ENCODE results near the gene NDNF.
A peak's percentile ranks its signal among the peaks of the same experiment; 100 is the strongest.

NDNF gene

DNA sequence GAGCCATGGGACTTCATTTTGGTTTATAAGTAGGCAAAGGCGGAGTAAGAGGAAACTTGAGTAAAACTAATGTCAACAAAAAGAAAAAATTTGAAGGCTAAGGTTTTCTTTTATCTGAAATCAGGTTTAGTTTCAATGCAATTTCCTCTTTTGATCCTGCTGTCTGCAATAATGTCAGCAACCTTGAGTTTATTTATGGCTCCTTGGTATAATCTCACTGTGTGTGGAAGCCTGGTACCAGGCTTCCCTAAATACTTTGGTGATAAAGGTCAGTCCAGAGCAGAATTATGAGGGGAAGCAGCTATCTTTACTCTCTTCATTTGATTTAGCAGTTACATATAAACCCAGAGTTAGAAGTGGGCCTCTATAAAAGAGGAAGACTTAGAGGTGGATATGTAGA is 57.8 kb downstream of the NDNF start:
- no peak for DNase-seq (ENCODE audit: low spot score)

DNA sequence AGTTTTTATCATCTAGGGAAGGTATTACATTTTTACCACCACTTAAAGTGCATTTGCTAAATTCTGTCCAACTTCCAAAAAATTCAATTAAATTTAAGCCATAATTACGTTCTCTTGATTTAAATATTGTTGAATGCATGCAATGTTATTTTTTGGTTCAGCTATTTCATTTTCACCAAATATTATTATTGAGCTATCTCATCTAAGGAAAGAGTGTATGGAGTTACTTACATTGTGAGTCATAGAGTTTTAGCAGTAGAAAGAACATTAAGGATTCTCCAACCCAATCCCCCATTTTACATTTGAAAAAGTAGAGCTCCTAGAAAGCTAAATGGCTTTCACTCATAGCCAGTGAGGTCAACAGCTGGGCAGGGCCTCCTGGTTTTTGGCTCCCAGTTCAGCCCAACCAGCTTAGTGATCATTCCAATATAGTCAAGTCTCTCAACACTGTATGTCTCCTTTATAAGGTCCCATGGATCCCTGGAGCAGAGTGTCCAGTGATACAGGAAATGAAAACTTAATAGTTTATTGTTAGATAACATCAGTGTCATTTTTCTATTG is 60.5 kb downstream of the NDNF start:
- no peak for DNase-seq (ENCODE audit: low spot score)

DNA sequence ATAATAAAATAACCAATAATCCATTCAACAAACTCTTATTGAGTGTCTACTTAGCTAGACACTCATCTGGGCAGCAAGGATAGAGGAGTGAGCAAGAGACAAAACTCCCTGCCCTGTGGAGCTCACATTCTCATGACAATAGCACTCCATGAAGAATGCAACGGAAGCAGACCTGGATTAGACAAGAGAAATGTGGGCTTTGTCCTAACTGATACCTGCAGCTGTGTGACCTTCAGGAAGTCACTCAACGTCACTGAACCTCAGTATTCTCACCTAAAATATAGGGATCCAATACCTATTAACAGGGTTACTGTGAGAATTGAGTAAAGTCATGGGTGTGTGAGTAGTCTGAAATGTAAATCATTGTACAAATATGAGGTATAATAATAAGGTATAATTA is 61.2 kb downstream of the NDNF start:
- DNase-seq (ENCODE audit: low spot score) = no peak

GRCh38 chr4:121009578-121010478 is 62.5 kb downstream of the NDNF start:
- DNase-seq (ENCODE audit: low spot score) = no peak

DNA sequence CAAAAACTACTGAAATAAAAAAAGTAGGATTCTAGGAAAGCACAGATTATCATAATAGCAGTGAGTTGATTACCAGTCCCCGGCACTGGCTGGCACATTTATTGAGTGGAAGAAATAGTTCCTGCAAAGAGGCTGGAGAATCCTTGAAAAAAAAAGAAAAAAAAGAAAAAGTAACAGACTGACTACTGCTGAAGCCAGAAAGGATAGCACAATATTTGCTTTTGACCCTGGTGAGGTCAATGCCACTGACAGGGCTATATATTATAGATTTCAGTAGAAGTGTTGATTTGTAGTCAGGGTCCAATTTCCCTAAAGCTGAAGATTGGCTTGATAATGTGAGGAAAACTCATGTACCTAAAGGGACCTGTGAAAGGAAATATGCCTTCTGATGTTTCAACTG is 64.7 kb downstream of the NDNF start:
- no peak for DNase-seq (ENCODE audit: low spot score)

GRCh38 chr4:121003863-121004262 is 68.5 kb downstream of the NDNF start:
- no peak for DNase-seq (ENCODE audit: low spot score)

DNA sequence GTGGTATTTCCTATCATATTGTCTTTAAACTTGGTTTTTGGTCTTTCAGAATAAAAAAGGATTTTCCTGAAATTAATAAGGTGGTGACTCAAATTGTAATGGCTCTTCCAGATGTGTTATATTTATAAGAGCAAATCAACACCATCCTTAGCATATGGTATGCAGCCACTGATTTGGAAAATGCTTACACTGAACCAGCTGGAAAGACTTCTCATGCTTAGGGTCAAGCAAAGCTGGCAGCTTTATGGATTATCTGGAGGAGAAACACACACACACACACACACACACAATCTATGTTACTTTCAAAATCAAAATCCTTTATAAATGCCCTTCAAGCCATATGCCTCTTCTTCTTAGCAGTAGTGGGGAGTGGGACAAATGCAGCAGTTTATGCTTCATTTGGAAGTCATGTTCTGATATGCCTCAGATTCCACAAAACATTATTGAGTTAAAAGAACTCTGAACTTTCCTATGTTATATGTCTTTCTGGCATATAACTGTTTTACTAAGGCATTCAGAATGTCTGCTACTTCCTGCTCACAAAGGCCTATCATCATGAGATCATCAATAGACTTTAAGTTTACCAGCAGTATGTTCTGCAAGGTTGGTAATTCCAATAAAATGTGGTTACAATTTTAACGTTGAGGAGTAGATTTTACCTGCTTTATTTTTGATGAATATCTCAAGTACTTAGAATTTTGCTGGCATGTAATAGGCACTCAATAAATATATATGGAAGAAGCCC is 76.9 kb downstream of the NDNF start:
- DNase-seq (ENCODE audit: low spot score) = peak; percentile 12

DNA sequence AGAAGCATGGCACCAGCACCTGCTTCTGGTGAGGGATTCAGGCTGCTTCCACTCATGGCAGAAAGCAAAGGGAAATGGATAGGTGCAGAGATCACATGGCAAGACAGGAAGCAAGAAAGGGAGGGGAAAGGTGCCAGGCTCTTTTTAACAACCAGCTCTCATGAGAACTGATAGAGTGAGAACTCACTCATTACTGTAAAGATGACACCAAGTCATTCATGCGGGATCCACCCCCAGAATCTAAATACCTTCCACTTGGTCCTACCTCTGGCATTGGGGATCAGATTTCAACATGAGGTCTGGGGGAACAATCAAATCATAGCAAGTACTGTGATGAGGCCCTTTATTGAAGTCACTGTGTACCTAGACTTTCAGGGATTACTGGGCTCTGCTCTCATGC is 77.8 kb downstream of the NDNF start:
- DNase-seq (ENCODE audit: low spot score) = no peak

DNA sequence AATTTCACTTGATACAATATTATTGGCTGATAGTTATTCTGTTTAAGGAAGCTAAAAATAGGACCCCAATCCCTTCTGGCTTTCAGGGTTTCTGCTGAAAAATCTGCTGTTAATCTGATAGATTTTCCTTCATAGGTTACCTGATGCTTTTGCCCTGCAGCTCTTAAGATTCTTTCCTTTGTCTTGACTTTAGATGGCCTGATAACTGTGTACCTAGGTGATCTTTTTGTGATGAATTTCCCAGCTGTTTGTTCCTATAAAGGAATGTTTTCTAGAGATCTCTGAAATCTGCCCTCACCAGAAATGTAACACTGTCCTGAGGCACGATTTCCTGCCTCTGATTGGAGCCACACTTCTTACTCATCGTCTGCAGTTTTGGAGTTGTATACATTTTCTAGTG is 80.5 kb downstream of the NDNF start:
- no peak for DNase-seq (ENCODE audit: low spot score)

- no peak for DNase-seq (ENCODE audit: low spot score)
These were observed 82.1 kb downstream of the NDNF start for GRCh38 chr4:120990246-120990645.
